Measurements from ENCODE around the gene QSER1.
"Not testable (repeated sequence)": the region's sequence is repeated elsewhere in the genome, so short reads cannot be mapped to it uniquely, and the experiment has no call there.

The QSER1 gene

GRCh38 chr11:32892355-32893092 is at the start of gene QSER1:
QSER1 (plus strand) TSS chr11:32892811; CDS start chr11:32893126, 315 bp downstream.
- DNase-seq (ENCODE audit: low spot score): peak; percentile 53

- DNase-seq (ENCODE audit: low spot score): no peak
These were observed 49.1 kb upstream of the QSER1 start for GRCh38 chr11:32843544-32843943.

GRCh38 chr11:32847511-32847910 is 45.1 kb upstream of the QSER1 start:
- DNase-seq (ENCODE audit: low spot score): peak; percentile 80

DNA sequence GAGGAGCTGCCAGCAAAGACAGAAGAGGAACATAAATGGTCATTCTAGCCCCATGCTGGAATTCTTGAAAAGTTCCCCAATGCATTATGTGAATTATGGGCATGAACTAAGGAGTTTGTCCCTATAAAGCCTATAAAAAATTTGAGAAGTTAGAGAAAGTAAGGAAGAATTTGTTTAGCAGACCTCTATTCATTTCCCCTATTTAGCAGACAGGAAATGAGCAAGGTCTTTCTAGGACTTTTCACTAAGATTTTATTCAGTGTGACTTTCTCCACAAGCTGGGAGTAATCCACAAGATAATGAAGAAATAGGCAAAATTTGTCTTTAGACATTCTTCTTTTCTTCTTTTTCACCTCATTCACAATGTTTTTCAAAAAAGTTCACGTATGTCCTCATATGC is 42.9 kb upstream of the QSER1 start:
- no peak for DNase-seq (ENCODE audit: low spot score)

GRCh38 chr11:32851251-32851650 is 41.4 kb upstream of the QSER1 start:
- peak; percentile 69 for DNase-seq (ENCODE audit: low spot score)

GRCh38 chr11:32852207-32852606 is 40.4 kb upstream of the QSER1 start:
- DNase-seq (ENCODE audit: low spot score): no peak

- DNase-seq (ENCODE audit: low spot score): no peak
These were observed 37.0 kb upstream of the QSER1 start for GRCh38 chr11:32855601-32856000.

GRCh38 chr11:32858731-32859130 is 33.9 kb upstream of the QSER1 start:
- no peak for DNase-seq (ENCODE audit: low spot score)

- no peak for DNase-seq (ENCODE audit: low spot score)
These were observed 30.6 kb upstream of the QSER1 start for GRCh38 chr11:32861850-32862577.

DNA sequence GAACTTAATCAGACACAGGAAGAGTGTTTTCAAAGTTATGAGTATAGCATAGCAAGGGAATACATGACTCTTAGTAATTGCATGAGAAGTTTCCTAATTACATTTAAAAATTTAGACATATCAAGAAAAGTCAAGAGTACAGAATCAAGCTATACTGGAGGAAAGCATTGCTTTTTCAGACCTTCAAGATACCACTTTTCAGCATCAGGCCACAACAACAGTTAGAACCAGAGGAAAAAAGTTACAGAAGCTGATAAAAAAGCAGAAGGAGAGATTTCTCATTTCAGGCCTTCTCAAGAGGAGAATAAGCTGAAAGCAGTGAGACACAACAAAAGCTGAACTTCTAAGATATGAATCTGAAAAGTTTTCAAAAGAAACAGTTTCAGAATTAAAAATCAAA is 28.1 kb upstream of the QSER1 start:
- DNase-seq (ENCODE audit: low spot score): no peak

GRCh38 chr11:32868752-32869151 is 23.9 kb upstream of the QSER1 start:
- DNase-seq (ENCODE audit: low spot score): not testable (repeated sequence)

- DNase-seq (ENCODE audit: low spot score): no peak
These were observed 21.9 kb upstream of the QSER1 start for GRCh38 chr11:32870676-32871075.

DNA sequence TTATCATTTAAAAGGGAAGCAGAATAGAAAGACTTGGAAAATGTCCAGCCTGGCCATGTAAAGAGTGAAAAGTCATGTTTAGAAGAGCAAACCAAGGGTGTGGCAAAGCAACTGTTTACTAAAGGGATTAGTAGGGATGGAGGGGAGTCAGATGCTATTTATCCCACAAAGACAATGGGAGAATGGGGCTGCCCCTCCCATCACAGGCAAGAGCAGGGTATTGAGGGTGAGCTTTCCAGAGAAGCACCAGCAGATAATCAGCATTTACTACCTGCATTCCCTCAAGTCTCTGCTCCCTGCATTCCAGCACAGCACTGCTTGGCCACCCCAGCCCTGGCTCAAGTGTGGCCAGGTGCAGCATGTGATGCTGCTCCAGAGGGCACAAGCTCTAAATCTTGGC is 18.5 kb upstream of the QSER1 start:
- no peak for DNase-seq (ENCODE audit: low spot score)

DNA sequence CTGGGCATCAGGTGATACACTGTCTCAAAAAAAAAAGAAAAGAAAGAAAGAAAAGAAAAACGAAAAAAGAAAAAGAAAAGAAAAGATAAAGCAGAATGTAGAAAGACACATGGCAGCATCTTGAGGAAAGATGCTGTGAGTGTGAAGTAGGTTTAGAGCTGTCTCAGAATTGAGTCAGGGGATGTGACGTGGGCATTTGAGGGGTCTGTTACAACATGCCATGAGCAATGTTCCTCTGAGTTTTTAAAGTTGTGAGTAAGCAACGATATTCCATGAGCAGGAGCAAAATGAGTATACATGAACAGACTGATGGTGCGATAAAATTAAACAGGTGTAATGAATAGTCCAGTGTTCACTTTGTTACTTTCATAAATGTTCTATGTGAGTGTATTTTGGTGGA is 11.3 kb upstream of the QSER1 start:
- DNase-seq (ENCODE audit: low spot score): no peak

- no peak for DNase-seq (ENCODE audit: low spot score)
These were observed 9.2 kb upstream of the QSER1 start for GRCh38 chr11:32883421-32883820.

DNA sequence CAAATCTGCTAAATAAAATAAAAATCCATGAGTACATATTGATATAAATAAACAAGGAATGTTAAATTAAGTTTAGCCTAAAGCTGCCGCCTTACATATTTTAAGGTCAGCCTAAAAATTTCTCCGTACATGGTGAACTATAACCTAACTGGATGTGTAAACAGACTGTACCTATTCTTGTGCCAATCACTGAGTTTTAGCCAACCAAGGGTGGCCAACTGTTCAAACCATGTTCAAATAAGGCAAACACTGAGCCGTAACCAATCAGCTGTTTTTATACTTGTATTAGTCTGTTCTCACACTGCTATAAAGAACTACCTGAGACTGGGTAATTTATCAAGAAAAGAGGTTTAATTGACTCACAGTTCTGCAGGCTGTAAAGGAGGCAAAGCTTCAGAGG is 8.6 kb upstream of the QSER1 start:
- no peak for DNase-seq (ENCODE audit: low spot score)

- no peak for DNase-seq (ENCODE audit: low spot score)
These were observed 7.7 kb upstream of the QSER1 start for GRCh38 chr11:32884770-32885384.

GRCh38 chr11:32885556-32885955 is 7.1 kb upstream of the QSER1 start:
- DNase-seq (ENCODE audit: low spot score): no peak

GRCh38 chr11:32886180-32886579 is 6.4 kb upstream of the QSER1 start:
- no peak for DNase-seq (ENCODE audit: low spot score)

- not testable (repeated sequence) for DNase-seq (ENCODE audit: low spot score)
These were observed 4.8 kb upstream of the QSER1 start for GRCh38 chr11:32887707-32888383.

DNA sequence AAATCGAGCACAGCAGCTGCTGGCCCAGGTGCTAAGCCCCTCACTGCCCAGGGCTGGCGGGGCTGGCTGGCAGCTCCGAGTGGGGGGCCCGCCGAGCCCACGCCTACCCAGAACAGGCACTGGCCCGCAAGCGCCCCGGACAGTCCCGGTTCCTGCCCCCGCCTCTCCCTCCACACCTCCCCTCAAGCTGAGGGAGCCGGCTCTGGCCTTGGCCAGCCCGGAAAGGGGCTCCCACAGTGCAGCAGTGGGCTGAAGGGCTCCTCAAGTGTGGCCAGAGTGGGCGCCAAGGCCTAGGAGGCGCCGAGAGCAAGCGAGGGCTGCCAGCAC is 4.3 kb upstream of the QSER1 start:
- not testable (repeated sequence) for DNase-seq (ENCODE audit: low spot score)

DNA sequence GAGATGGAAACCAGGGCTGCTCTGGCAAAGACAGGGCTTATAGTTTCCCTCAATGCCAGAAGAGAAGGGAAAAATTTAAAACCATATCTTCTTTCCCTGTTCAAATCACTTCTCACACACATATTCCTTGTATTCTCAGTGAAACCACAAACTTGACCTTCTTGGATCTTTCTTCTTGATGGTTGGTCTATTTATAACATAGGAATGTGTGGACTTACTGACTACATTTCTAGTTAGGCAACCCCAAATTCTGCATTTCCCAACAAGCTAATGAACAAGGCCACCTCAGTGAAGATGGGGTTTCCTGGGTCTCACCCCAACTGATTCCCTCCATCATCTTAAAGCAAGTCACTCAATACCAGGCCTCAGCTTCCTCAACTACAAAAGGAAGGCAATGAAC is 3.8 kb upstream of the QSER1 start:
- DNase-seq (ENCODE audit: low spot score): no peak

Measured in pons (tissue), 1 donor.